NCI-H345 (cell line): ENCODE results near the gene UBE2E2.
"Not testable (repeated sequence)": the region's sequence is repeated elsewhere in the genome, so short reads cannot be mapped to it uniquely, and the experiment has no call there.

Source experiments
- DNase-seq: peaks from one replicate; lab custom pipeline; 2025; lab: John Stamatoyannopoulos, UW

The UBE2E2 gene

DNA sequence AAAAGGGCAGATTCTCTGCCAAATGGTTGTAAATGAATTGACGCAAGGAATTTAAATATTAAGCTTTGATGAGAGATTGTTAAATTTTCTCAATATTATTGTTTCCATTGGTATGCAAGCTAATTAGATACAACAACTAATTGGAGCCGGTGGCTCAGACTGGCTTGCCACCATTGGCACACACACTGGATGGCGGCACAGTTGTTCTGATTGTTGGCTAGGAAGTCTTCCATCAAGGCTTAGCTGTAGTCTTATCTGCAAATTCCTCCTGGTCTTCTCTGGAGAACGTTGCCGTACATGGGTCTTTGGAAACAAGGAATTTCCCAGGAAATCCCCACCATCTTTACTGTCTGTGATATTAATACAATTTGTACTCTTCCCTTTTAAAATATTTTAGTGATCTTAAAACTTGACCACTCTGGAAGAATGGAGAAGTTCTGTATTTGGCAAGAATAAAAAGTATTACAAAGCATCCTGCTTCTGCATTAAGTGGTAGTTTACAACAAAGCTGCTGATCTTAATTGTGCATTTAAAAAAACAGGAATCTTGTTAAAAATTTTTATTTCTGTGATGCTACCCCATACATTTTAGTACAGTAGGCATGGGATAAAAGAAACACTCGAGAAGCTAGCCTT is 126.5 kb downstream of the UBE2E2 start:
- DNase-seq = no peak

DNA sequence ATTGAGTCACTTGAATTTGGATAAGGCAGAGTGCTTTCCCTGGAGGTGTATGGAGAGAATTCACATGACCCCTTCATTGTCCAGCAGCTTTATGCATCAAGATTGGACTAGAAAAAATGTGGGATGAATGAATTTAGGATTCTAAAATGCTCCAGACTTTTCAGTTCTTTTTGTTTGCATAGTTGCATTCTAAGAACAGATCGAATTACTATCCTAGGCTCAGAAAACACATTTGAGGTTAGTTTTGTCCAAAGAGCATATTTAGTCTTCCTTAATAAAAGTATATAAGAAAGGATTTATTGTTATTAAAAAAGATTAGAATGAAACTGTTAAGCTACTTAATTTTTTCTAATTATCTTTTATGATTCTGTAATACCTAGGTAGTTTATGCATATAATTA is 127.4 kb downstream of the UBE2E2 start:
- no peak for DNase-seq

DNA sequence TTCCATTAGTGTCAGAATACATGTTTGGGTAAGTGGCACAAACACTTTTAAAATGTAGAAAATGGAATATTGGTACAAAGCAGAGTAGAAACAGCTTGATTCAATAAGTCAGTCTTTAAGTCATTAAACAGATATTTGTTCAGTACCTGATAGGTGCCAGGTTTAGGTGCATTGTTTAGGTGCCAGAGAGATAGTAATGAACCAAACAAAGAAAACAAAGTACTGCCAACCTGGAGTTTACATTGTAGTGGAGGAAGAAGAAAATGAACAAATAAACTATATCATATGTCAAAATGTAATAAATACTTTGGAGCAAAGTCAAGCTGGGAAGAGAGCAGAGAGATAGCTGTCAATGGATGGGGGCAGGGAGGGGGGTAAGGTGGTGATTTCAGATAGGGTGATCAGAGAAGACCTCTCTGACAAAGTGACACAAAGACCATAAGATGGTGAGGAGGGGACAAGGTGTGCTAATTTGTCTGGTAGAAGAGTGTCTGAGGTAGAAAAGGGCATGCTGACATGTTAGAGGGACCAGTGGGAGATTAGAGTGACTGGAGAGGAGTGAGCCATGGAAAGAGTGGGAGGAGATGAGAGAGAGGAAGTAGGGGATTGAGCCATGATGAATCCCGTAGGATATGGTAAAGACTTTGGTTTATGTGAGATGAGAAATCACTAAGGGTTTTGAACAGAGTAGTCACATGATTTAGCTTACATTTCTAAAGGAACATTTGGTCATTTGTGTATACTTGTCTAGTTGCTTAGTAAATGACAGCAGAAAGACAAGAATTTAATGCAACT is 128.2 kb downstream of the UBE2E2 start:
- no peak for DNase-seq

GRCh38 chr3:23333633-23334032 is 130.5 kb downstream of the UBE2E2 start:
- no peak for DNase-seq

- not testable (repeated sequence) for DNase-seq
These were observed 133.7 kb downstream of the UBE2E2 start for GRCh38 chr3:23336853-23337252.

DNA sequence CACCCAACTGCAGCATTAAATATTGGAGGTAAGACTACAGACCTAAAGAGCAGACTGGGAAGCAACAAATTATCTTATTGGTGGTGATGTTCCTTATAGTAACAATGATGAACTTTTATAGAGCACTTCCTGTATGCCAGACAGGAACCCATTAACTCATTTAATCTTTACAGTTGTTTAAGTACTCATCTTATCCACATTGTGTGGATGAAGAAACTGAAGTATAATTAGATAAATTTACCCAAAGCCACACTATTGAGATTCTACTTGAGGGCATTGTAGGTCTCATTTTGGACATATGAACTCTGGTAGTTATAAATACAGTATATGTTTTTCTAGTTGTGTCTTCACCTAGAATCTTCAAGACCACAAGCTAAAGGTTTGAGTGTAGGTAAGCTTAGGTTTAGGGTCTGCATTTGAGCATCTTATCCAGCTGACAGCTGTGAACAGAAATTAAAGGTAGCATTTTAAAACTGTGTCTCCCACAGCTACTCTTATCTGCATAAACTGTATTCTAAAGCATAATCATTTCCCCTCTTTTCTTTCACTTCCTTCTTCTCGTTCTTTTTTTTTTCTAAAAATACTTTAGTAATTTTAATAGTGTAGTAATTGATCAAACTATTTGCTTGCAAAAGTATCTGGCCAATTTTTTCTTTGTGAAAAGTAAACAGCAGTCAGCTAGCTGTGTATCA is 138.2 kb downstream of the UBE2E2 start:
- DNase-seq = no peak

DNA sequence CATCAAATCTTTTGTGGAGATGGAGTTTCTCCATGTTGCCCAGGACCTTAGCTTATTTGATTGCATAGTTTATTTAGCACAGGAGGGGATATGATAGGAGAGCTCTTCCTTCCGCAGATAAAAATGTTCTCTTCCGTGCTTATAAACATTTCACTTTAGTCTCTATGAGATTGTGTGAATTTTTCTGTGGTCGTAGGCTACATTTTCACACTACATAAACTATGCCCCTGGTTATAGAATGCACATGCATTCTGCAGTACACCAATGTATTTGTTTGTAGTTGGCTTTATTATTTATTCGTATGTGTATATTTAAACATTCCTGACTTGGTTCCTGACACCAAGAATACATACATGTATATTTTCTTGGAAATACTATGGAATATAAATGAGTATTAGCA is 139.2 kb downstream of the UBE2E2 start:
- no peak for DNase-seq

DNA sequence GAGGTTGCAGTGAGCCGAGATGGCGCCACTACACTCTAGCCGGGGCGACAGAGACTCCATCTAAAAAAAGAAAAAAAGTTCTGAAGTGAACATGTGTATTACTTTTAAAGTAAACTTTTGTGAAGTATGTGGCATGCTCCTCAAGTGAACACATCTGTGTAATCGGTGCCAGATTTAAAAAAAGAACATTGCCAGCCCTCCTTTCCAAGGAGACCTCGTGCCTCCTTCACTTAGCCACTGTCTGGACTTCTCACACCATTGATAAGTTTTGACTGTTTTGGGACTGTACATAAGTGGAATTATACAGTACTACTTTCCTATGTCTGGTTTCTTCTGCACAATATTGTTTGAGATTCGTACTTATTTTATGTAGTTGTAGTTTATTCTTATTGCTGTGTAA is 140.4 kb downstream of the UBE2E2 start:
- no peak for DNase-seq

DNA sequence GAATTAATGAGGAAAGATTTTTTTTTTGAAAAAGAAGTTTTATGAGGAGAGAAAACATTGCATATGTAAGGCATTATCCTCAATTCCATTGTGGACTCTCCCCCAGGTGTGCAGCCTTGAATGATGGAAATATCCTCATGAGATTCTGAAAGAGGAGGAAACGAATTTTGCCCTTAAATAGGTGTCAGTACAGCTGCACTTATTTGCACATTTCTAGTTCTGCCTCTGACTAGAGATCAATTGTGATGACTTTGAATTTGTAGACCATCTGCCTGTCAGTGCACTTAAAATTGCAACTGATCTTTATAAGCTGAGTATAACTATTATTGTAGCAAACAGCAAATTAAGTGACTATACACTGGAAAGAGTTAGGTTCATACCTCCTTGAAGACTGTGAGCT is 141.8 kb downstream of the UBE2E2 start:
- DNase-seq = no peak

- DNase-seq = not testable (repeated sequence)
These were observed 146.3 kb downstream of the UBE2E2 start for GRCh38 chr3:23349444-23349843.

DNA sequence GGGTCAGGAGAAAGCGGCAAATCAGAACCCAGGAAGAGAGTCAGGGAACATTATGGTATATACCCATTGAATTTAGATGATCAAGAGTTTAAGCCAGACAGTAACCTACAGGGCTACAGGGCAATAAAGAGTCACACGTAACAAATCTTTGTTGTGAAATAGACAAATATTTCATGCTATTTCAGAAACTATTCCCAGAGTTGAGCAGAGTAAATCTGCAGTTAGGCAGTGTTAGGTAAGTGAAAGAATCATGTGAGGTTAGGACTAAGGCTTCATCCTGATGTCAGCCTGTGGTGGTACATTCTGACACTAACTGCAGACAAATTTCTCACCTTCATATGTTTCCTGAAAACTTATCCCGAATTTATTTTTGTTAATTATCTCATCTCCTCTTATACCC is 153.0 kb downstream of the UBE2E2 start:
- no peak for DNase-seq

DNA sequence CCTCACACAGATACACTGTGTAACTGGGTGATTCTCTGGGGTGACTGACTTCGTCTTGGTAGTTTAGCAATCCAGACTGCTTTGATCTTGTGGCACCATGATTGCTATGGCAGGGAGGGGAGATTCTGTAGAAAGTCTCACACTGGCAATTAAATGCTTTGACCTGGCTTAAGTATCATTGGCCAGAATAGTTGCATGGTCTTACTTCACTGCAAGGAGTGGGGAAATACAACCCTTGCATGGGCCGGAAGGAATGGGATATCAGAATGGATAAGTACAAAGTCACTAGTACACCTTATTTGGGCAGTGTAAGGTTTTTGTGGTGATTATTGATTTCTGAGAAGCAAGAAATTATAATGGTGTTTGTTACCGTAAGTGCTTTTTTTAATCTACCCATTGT is 153.8 kb downstream of the UBE2E2 start:
- DNase-seq = no peak

- no peak for DNase-seq
These were observed 156.0 kb downstream of the UBE2E2 start for GRCh38 chr3:23359116-23359515.

GRCh38 chr3:23365066-23365465 is 161.9 kb downstream of the UBE2E2 start:
- peak; percentile 19 for DNase-seq

DNA sequence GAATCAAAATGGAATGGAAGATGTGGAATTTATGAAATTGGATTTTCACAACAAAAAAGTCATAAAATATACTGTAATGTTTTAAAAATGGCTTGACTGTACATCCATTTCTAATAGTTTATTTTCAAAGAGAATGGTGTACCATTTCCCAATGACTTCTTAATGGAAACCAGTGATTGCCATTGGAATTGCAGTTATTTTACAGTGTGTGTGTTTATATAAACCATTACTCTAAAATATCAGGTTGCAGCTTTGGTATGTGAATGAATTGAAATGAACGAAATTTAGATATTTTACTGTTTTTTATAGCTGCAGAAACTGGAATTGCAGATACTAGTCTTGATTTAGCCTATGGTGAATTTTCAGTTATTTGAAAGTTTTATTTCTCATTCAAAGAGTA is 165.6 kb downstream of the UBE2E2 start:
- no peak for DNase-seq

- DNase-seq = no peak
These were observed 169.2 kb downstream of the UBE2E2 start for GRCh38 chr3:23372285-23372684.

GRCh38 chr3:23376516-23377248 is 173.6 kb downstream of the UBE2E2 start:
- DNase-seq = no peak

DNA sequence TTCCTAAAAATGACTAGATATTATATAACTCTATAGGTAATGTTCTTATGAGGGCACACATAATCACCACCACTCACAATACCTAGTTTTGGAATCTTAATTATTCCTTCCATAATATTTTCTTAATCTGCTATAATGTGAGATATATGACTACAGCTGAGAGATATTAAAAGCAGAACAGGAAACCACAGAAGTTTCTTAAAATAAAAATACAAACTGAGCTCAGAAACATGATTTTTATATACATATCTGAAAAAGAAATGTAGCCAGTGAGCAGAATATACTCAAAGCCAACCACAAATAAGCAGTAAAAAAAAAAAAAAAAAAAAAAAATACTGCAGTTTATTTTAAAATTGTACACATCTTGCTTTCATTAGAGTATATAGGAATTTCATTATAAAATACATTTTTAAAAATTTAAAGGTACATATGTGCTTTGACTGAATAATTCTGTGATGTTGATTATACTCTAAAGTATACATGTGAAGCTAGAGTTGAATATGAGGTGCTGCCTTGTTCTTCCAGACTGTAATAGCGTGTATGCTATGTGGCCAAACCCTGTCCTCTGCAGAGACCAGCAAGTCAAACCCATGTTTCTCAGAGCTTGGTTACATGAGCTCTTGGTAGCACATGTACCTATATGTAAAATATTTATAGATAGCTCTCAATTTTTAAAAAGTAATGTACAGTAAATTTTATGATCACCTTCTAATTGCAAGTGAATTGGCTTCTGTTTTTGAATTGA is 175.0 kb downstream of the UBE2E2 start:
- no peak for DNase-seq

- DNase-seq = no peak
These were observed 180.7 kb downstream of the UBE2E2 start for GRCh38 chr3:23383875-23384274.

- peak; percentile 75 for DNase-seq
These were observed 182.2 kb downstream of the UBE2E2 start for GRCh38 chr3:23385327-23385726.

DNA sequence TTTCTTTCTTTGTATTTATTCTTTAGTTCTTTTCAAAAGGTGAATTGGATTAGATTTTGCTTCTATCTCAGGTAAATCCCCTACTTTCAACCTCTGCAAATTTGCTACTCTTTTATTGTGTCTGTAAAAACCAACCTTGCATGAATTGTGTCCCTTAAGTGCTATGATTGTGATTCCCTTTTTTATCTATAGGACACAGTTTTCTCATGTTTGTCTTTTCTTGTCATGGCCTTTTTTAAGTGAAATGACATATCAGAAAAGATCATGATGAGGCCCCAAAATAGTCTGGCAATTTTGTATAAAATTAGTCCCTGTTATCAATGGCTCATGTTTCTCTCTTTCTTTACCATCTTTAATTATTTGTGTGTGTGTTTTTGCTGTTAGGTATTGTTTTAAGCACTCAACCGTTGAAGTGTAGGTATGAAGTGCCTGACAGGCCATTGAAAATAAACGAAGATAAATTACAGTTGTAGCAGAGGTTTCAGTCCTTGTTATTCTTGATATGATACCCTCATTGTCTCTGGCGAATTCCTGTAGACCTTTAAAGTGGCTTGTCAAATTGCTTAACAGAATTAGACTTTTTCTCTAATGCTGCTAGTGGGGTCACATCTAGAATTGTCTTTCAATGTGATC is 184.3 kb downstream of the UBE2E2 start:
- no peak for DNase-seq
